Panc1 (cell line): Measurements from ENCODE around the gene PPP1R15B. TPM values are rescaled to one million over a fixed set of nuclear protein-coding genes. Genes with fewer than 3 reads are reported as not detected.

Experiments used
- ATAC-seq: fragments of 200-7000 bp; cut with Tn5 transposase; 2 replicates; pipeline ENCODE4 v1.9.1; 2020; ENCODE audit warnings: mild to moderate bottlenecking, moderate library complexity
- BruUV-seq: library from RNA; stranded (reverse); fragments of 400-500 nt; replicated peaks from 2 replicates; lab custom pipeline; 2021; lab: Mats Ljungman, UMichigan
- CTCF ChIA-PET: fragments of 300-600 bp; sonication (Branson Sonifier 250); formaldehyde crosslinking; loops from one replicate; lab custom pipeline; 2022; ENCODE audit warnings: antibody characterized with exemption; lab: Charles Lee
- POLR2A ChIA-PET: fragments of 300-600 bp; sonication (Branson Sonifier 250); formaldehyde crosslinking; loops from one replicate; lab custom pipeline; 2022; ENCODE audit warnings: antibody characterized with exemption; lab: Charles Lee
- DNase-seq: peaks from one replicate; pipeline ENCODE4 v3.0.0-alpha.2; 2010; ENCODE audit warnings: low read depth, low spot score
- H3K27ac ChIP-seq: 2 replicates; pipeline ENCODE4 v1.5.1; 2011; ENCODE audit warnings: mild to moderate bottlenecking, low read length, inconsistent platforms
- H3K27me3 ChIP-seq: fragments of 200-500 bp; sonication (Bioruptor generic); 2 replicates; pipeline ENCODE4 v1.6.0; 2014; ENCODE audit warnings: low read length, inconsistent platforms; ENCODE audit not compliant: control insufficient read depth, insufficient read depth
- H3K36me3 ChIP-seq: fragments of 200-500 bp; sonication (Bioruptor generic); 2 replicates; pipeline ENCODE4 v1.5.1; 2014; ENCODE audit warnings: inconsistent platforms, mild to moderate bottlenecking, low read length, moderate library complexity; ENCODE audit not compliant: control insufficient read depth, insufficient read depth
- H3K4me1 ChIP-seq: 2 replicates; pipeline ENCODE4 v1.5.1; 2011; ENCODE audit warnings: inconsistent platforms, mild to moderate bottlenecking, low read length, moderate library complexity; ENCODE audit not compliant: control insufficient read depth, insufficient read depth
- H3K4me3 ChIP-seq, 2 experiments: 2 replicates each; pipeline ENCODE4 v1.5.1; 2011 to 2012; ENCODE audit warnings: low read depth in 2 of 2, low read length in 2 of 2, mild to moderate bottlenecking in 2 of 2, inconsistent platforms in 1 of 2, moderate library complexity in 1 of 2
- H3K9me3 ChIP-seq: fragments of 200-500 bp; sonication (Bioruptor generic); 2 replicates; pipeline ENCODE4 v1.5.1; 2014; ENCODE audit warnings: low read depth, mild to moderate bottlenecking, inconsistent platforms, low read length, moderate library complexity; ENCODE audit not compliant: control insufficient read depth, insufficient read depth
- POLR2AphosphoS5 ChIP-seq: IDR thresholded peaks from 2 replicates; pipeline ENCODE4 v1.6.1; 2012; ENCODE audit warnings: mild to moderate bottlenecking, low read depth, low read length, moderate library complexity
- SIN3A ChIP-seq: IDR thresholded peaks from 2 replicates; pipeline ENCODE4 v1.6.1; 2012; ENCODE audit warnings: low read depth, mild to moderate bottlenecking, low read length, moderate library complexity, borderline replicate concordance; ENCODE audit not compliant: insufficient read depth
- TCF7L2 ChIP-seq: IDR thresholded peaks from 2 replicates; pipeline ENCODE4 v1.6.1; 2011; ENCODE audit warnings: mild to moderate bottlenecking, low read depth, low read length, inconsistent platforms
- in situ Hi-C: cut with HindIII; loops from 2 replicates; pipeline ENCODE4 v1.10.0; 2016; ENCODE audit warnings: low sequenced_read_pairs, low pct_unique_long_range_greater_than_20kb
- intact Hi-C: fragments of 100-400 bp; cut with micrococcal nuclease; formaldehyde crosslinking; loops from one replicate; pipeline ENCODE4 v1.10.0; 2022; ENCODE audit not compliant: unreplicated experiment
- total RNA-seq: library from RNA; stranded (reverse); gene quantifications from one replicate; pipeline ENCODE4 v1.2.1, GENCODE V29; 2021; ENCODE audit not compliant: unreplicated experiment
- TF ChIP-seq, protein P1 (sequence below): fragments of 450-650 bp; IDR thresholded peaks from 2 replicates; pipeline ENCODE4 v1.5.1; 2017; ENCODE audit warnings: mild to moderate bottlenecking
- TF ChIP-seq, protein P2 (sequence below), 2 experiments: IDR thresholded peaks; 2 replicates each; pipeline ENCODE4 v1.6.1; 2011 to 2012; ENCODE audit warnings: low read depth in 2 of 2, control low read depth in 1 of 2, low read length in 1 of 2, mild to moderate bottlenecking in 1 of 2, moderate library complexity in 1 of 2; ENCODE audit not compliant: insufficient read depth in 1 of 2

PPP1R15B gene
- total RNA-seq, 1 experiment from 2014 or later = 51.1 TPM

DNA sequence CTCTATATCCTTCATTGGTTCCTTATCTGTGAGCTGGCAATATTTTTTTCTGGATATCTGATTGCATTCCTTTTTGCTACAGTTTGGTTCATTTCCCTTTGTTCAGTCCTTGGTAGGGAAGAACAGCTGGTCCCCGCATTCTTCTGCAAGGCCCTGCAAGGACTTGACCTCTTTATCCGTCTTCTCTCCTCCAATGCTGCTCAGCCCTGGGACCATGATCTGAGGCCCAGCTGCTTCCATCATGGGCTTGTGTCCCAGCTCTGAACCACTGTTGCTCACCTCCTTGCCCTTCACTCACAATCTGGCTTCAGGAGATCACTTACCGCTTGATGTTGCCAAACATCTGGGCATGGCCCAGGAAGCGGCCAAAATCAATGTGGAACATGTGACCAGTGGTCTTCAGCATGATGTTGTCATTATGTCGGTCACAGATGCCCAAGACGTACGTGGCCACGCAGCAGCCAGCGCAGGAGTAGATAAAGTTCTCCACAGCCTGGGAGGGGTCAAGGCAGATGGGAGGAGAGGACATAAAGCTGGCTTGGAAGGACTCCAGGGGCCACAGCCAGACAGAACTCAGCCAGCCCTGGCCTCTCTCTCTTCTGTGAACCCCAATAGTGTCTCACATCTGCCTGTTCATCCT, 22.6 kb upstream of the PPP1R15B start:
- H3K27ac ChIP-seq = no peak overlapping the region
- intact Hi-C loops (no loop called here), in situ Hi-C loops (no loop called here)
- H3K27me3 ChIP-seq = no peaks in the 10 kb centered on the region
- no peaks in the 10 kb centered on the region for H3K9me3 ChIP-seq
- no peak for DNase-seq
- ATAC-seq = no peak
- no TSS peak for BruUV-seq
- ChIA-PET CTCF (no interaction called here), POLR2A (interaction anchor here (0.6 kb wide), 1 partner anchor 69 kb away, joined by 6 read pairs; no protein-coding TSS in a partner anchor)
- no peaks in the 10 kb centered on the region for H3K36me3 ChIP-seq
- H3K4me3 ChIP-seq = no peak overlapping the region
- TF ChIP-seq POLR2AphosphoS5 (no peak), TCF7L2 (no peak), SIN3A (no peak)
- TF ChIP-seq, protein P1, sequence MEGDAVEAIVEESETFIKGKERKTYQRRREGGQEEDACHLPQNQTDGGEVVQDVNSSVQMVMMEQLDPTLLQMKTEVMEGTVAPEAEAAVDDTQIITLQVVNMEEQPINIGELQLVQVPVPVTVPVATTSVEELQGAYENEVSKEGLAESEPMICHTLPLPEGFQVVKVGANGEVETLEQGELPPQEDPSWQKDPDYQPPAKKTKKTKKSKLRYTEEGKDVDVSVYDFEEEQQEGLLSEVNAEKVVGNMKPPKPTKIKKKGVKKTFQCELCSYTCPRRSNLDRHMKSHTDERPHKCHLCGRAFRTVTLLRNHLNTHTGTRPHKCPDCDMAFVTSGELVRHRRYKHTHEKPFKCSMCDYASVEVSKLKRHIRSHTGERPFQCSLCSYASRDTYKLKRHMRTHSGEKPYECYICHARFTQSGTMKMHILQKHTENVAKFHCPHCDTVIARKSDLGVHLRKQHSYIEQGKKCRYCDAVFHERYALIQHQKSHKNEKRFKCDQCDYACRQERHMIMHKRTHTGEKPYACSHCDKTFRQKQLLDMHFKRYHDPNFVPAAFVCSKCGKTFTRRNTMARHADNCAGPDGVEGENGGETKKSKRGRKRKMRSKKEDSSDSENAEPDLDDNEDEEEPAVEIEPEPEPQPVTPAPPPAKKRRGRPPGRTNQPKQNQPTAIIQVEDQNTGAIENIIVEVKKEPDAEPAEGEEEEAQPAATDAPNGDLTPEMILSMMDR = no peak
- peaks cover 3% of the 10 kb centered on the region; the same call in 1 of the 2 replicates for H3K4me1 ChIP-seq

DNA sequence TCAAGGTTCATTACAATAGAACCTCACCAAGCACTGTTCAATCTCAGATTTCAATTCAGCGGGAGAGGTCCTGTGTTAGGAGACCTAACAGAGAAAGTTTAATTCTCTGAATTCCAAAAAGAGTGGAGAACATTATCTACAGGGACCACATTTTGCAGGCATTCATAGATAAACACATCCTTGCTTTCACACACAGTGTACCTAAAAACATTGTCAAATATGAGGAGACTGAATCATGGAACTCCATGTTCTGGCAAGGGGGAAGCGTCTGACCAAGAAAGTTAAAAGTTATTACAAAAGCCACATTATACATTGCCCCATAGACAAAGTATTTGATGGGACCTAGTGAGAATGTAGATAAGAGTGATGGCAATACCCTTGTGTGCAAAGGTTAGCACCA, 21.1 kb upstream of the PPP1R15B start:
- Histone ChIP-seq H3K36me3 (no peaks in the 10 kb centered on the region), H3K4me1 (peaks cover 3% of the 10 kb centered on the region; the same call in 1 of the 2 replicates), H3K9me3 (no peaks in the 10 kb centered on the region), H3K4me3 (no peak overlapping the region), H3K27ac (no peak overlapping the region), H3K27me3 (no peaks in the 10 kb centered on the region)
- POLR2A ChIA-PET = no interaction called here
- in situ Hi-C loops (no loop called here), intact Hi-C loops (no loop called here)
- DNase-seq (no peak), ATAC-seq (no peak)
- no TSS peak for BruUV-seq
- CTCF ChIA-PET = interaction anchor here (2.9 kb wide), 1 partner anchor 70 kb away, joined by 17 read pairs; no protein-coding TSS in a partner anchor
- TF ChIP-seq, protein P2, sequence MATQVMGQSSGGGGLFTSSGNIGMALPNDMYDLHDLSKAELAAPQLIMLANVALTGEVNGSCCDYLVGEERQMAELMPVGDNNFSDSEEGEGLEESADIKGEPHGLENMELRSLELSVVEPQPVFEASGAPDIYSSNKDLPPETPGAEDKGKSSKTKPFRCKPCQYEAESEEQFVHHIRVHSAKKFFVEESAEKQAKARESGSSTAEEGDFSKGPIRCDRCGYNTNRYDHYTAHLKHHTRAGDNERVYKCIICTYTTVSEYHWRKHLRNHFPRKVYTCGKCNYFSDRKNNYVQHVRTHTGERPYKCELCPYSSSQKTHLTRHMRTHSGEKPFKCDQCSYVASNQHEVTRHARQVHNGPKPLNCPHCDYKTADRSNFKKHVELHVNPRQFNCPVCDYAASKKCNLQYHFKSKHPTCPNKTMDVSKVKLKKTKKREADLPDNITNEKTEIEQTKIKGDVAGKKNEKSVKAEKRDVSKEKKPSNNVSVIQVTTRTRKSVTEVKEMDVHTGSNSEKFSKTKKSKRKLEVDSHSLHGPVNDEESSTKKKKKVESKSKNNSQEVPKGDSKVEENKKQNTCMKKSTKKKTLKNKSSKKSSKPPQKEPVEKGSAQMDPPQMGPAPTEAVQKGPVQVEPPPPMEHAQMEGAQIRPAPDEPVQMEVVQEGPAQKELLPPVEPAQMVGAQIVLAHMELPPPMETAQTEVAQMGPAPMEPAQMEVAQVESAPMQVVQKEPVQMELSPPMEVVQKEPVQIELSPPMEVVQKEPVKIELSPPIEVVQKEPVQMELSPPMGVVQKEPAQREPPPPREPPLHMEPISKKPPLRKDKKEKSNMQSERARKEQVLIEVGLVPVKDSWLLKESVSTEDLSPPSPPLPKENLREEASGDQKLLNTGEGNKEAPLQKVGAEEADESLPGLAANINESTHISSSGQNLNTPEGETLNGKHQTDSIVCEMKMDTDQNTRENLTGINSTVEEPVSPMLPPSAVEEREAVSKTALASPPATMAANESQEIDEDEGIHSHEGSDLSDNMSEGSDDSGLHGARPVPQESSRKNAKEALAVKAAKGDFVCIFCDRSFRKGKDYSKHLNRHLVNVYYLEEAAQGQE (IDR thresholded peaks at IDR 0.05; ENCODE audit: insufficient read depth in 1 of 2, low read depth in 2 of 2, low read length in 1 of 2) = no peak
- TF ChIP-seq, protein P1 = no peak
- TF ChIP-seq SIN3A = no peak
- no peak for TF ChIP-seq TCF7L2
- TF ChIP-seq POLR2AphosphoS5 = no peak
